Measurements from ENCODE around the gene TMEM95. TPM values are rescaled to one million over a fixed set of nuclear protein-coding genes. Genes with fewer than 3 reads are reported as not detected.

The TMEM95 gene
- total and polyA plus RNA-seq, 4 donors = not detected

DNA sequence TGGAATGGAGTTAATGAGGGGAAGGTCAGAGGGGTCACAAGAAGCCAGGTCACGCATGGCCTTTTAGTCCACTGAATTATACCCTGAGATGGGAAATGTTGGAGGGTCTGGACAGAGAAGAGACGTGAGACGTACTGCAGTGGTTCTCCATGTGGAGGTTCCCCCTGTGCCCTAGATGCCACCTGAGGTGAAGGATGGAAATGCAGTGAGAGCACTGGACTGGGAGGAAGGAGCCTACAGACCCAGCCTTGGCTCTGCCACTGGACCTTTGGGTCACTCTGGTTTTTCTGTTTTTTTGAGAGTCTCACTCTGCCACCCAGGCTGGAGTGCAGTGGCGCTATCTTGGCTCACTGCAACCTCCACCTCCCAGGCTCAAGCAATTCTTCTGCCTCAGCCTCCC, 41.2 kb downstream of the TMEM95 start:
- peaks cover 20% of the 10 kb centered on the region for H3K36me3 ChIP-seq (ENCODE audit: control insufficient read depth, insufficient read depth, low read length)
- 88% methylated on average over 4 of the region's 4 CpGs for WGBS (ENCODE audit: insufficient coverage)
- no peaks in the 10 kb centered on the region for H3K9me3 ChIP-seq (ENCODE audit: control insufficient read depth, insufficient read depth, low read length)
- no peak for DNase-seq (ENCODE audit: low read depth in 4 of 6, low spot score in 6 of 6)
- no peaks in the 10 kb centered on the region for H3K27me3 ChIP-seq (ENCODE audit: control insufficient read depth, insufficient read depth, low read length)
- H3K27ac ChIP-seq (ENCODE audit: low read depth, low read length) = no peak overlapping the region
- no peak overlapping the region for H3K4me3 ChIP-seq (ENCODE audit: low read depth, low read length)
- peaks cover 18% of the 10 kb centered on the region for H3K4me1 ChIP-seq (ENCODE audit: control insufficient read depth, insufficient read depth, low read length)

DNA sequence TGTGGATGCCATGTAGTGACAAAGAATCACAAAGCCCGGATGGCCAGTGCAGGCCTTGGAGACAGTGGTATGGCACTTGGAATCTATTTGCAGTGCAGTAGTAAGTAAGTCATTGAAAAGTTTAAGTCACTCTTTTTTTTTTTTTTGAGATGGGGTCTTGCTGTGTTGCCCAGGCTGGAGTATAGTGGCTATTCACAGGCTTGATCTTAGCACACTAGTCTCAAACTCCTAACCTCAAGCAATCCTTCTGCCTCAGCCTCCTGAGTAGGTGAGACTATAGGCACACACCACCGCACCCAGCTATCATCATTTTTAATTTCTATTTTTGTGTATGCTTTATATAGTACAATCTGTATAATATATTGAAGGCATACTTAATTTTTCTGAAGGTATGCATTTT, 43.7 kb downstream of the TMEM95 start:
- Histone ChIP-seq H3K27me3 (ENCODE audit: control insufficient read depth, insufficient read depth, low read length) (no peaks in the 10 kb centered on the region), H3K9me3 (ENCODE audit: control insufficient read depth, insufficient read depth, low read length) (no peaks in the 10 kb centered on the region), H3K4me1 (ENCODE audit: control insufficient read depth, insufficient read depth, low read length) (peaks cover 22% of the 10 kb centered on the region), H3K36me3 (ENCODE audit: control insufficient read depth, insufficient read depth, low read length) (no peaks in the 10 kb centered on the region), H3K4me3 (ENCODE audit: low read depth, low read length) (no peak overlapping the region), H3K27ac (ENCODE audit: low read depth, low read length) (no peak overlapping the region)
- DNase-seq (ENCODE audit: low read depth in 4 of 6, low spot score in 6 of 6) = no peak
- WGBS (ENCODE audit: insufficient coverage) = 71% methylated on average over 1 of the region's 2 CpGs

DNA sequence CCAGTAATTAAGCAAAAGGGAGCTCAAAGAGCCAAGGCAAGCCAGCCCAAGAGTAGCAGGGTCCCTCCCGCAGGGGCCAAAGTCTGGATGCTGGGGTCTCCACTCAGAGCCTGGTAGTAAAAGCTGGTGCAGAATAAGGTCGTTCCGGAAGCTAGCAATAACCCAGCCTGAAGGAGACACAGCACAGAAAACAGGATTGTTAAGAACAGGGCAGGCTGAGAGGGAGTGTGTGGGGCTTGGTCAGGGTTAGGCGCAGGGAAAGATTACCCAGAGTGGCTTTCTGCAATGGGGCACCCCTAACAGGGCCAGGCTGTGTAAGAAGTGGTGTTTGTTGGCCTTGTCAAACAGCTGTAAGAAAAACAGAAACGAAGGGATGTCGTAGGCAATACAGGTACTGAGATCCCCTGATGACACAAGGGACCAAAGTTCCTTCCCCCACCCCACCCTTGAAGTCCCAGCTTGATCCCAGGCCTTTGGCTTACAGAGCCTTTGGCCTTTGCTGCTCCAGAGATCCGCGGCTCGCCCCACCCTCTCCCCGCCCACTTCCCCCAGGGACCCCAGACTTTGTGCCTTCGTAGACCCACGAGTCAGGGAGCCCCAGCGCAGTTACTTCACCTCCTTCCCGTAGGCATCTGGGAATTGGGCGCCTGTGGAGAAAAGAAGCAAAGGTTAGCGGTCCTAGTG, 48.2 kb downstream of the TMEM95 start:
- peak overlapping the region; percentile 72 for H3K4me3 ChIP-seq (ENCODE audit: low read depth, low read length)
- H3K27ac ChIP-seq (ENCODE audit: low read depth, low read length) = peak overlapping the region; percentile 94
- H3K27me3 ChIP-seq (ENCODE audit: control insufficient read depth, insufficient read depth, low read length) = no peaks in the 10 kb centered on the region
- H3K4me1 ChIP-seq (ENCODE audit: control insufficient read depth, insufficient read depth, low read length) = peaks cover 38% of the 10 kb centered on the region
- peaks cover 8% of the 10 kb centered on the region for H3K36me3 ChIP-seq (ENCODE audit: control insufficient read depth, insufficient read depth, low read length)
- no peaks in the 10 kb centered on the region for H3K9me3 ChIP-seq (ENCODE audit: control insufficient read depth, insufficient read depth, low read length)
- 9% methylated on average over 16 of the region's 16 CpGs for WGBS (ENCODE audit: insufficient coverage)
- DNase-seq (ENCODE audit: low read depth in 4 of 6, low spot score in 6 of 6) = no peak

DNA sequence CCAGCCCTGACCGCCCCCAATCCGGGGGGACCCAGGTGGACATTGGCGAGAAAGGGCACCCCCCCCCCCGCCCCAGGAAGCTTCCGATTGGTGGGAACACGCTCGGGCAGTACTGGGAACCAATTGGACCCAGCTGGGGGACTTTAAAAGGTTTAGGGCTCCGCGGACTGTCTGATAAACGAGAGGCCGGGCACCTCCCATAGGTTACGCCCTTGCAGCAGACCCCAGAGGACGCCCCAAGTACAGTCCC, 48.7 kb downstream of the TMEM95 start:
- H3K36me3 ChIP-seq (ENCODE audit: control insufficient read depth, insufficient read depth, low read length) = peaks cover 11% of the 10 kb centered on the region
- peak overlapping the region; percentile 72 for H3K4me3 ChIP-seq (ENCODE audit: low read depth, low read length)
- WGBS (ENCODE audit: insufficient coverage) = 2% methylated on average over 9 of the region's 13 CpGs
- H3K4me1 ChIP-seq (ENCODE audit: control insufficient read depth, insufficient read depth, low read length) = peaks cover 38% of the 10 kb centered on the region
- H3K27me3 ChIP-seq (ENCODE audit: control insufficient read depth, insufficient read depth, low read length) = no peaks in the 10 kb centered on the region
- no peak for DNase-seq (ENCODE audit: low read depth in 4 of 6, low spot score in 6 of 6)
- H3K27ac ChIP-seq (ENCODE audit: low read depth, low read length) = peak overlapping the region; percentile 94
- no peaks in the 10 kb centered on the region for H3K9me3 ChIP-seq (ENCODE audit: control insufficient read depth, insufficient read depth, low read length)

DNA sequence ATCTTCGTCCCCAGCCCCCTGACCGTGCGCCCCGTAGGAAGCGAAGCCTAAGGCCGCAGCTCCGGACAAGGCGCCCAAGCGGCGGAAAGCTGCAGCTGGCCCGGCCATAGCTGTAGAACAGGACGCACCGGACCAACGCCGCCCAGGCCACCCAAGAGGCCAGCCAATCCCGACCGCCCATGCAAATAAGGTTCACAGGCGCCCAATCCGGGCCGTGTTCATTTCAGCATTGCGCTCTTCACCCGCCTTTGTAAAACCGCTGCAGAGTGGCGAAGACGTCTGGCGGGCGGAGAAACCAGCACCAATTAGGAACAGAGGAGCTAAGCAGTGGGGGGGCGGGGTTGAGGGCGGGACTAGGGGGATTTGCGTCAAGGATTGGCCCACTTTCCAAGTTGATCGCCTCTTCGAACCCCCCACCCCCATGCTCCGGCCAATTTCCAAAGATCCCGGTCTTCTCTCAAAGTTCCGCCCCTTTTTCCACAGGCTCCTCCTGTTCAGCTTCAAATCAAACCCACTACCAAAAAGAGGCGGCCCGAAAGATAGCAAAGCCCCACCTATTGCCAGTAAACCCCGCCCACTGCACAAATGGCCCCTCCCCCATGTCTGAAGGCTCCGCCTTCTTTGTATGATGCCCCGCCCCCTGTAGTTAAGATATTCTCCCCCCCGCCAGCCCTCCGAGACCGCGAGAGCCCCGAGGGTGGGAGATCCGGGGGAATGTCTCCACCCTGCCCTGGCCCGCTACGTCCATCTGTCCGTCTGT, 49.2 kb downstream of the TMEM95 start, which contains the start of gene TMEM256:
Gene TMEM256, minus strand, starts transcription at position 121 of the 760 bp plus-strand sequence. Its CDS starts 13 bp downstream, at position 108.
- Histone ChIP-seq H3K36me3 (ENCODE audit: control insufficient read depth, insufficient read depth, low read length) (peaks cover 16% of the 10 kb centered on the region), H3K9me3 (ENCODE audit: control insufficient read depth, insufficient read depth, low read length) (no peaks in the 10 kb centered on the region), H3K27ac (ENCODE audit: low read depth, low read length) (peak within 1 kb of the TSS; percentile 94), H3K27me3 (ENCODE audit: control insufficient read depth, insufficient read depth, low read length) (no peaks in the 10 kb centered on the region), H3K4me3 (ENCODE audit: low read depth, low read length) (peak within 1 kb of the TSS; percentile 72), H3K4me1 (ENCODE audit: control insufficient read depth, insufficient read depth, low read length) (peaks cover 38% of the 10 kb centered on the region)
- WGBS (ENCODE audit: insufficient coverage) = under 1% methylated on average over 43 of the region's 49 CpGs
- DNase-seq (ENCODE audit: low read depth in 4 of 6, low spot score in 6 of 6) = peak; percentile 94 to 100 (median 99)

DNA sequence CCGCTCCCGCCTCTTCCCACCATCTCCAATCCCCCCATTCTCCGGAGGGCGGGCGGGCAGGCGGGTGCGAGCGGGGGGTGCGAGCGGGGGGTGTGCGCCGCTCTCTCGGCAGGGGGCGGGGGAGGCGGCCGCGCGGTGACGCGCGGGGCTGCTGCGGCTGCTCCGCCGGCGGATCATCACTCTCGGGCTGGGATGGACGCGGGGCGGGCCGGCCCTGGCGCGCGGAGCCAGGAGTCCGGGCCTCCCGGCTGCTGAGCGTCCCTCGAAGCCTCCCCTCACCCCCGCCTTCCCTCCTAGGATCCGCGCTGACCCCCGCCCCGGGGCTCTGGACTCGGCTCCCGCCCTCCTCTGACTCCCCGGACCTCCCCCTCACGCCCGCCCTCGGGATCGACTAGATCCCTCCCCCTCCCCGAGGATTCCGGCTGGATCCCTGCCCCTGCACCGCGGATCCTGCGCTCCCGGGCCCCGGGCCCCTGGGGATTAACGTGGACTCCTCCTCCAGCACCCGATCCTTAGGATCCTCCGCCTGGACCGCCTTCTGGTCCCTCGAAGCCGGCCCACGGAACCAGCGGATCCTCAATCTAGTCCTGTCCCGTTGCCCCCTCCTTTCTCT, 49.9 kb downstream of the TMEM95 start:
- Histone ChIP-seq H3K27ac (ENCODE audit: low read depth, low read length) (peak overlapping the region; percentile 94), H3K4me1 (ENCODE audit: control insufficient read depth, insufficient read depth, low read length) (peaks cover 38% of the 10 kb centered on the region), H3K36me3 (ENCODE audit: control insufficient read depth, insufficient read depth, low read length) (peaks cover 23% of the 10 kb centered on the region), H3K4me3 (ENCODE audit: low read depth, low read length) (peak overlapping the region; percentile 72), H3K9me3 (ENCODE audit: control insufficient read depth, insufficient read depth, low read length) (no peaks in the 10 kb centered on the region), H3K27me3 (ENCODE audit: control insufficient read depth, insufficient read depth, low read length) (no peaks in the 10 kb centered on the region)
- 0% methylated on average over 58 of the region's 65 CpGs for WGBS (ENCODE audit: insufficient coverage)
- no peak for DNase-seq (ENCODE audit: low read depth in 4 of 6, low spot score in 6 of 6)

DNA sequence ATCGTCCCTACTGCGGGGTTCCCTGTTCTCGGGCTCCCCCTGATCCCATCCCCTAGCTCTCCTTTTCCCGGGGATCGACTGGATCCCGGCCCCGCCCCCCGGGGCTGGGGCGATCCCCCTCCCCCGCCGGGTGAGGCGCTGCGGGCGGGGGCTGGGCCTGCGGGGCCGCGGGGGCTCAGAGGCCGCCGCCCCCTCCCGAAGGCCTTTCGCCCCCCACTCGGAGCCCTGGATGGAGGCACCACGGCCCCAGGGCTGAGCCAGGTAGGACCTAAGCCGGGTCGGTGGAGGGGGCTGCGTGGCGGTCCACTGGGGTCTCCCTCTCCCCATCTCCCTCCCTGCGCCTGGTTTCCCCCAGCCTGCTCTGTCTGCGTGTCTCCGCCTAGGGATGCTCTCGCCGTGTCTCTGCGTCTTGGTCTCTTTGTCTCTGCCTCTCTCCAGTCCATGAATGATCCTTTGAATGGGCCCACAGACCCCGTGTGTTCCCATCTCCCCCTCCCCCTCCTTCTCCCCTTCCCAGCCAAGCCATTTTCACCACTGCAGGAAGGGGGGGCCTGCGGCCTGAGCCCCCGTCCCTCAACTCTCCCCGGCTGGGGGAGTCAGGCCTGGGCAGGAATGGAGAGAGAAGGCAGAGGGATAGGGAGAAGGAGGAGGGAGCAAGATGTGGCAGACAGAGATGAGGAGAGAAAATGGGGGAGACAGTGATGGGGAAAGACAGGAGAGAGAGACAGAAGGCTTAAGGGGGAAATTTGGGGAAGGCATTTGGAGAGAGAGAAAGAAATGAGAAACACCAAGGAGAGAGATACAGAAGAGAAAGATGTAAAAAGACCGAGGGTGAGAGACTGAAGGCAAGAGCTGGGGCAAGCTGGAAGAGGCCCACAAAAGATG, 50.6 kb downstream of the TMEM95 start:
- H3K9me3 ChIP-seq (ENCODE audit: control insufficient read depth, insufficient read depth, low read length) = no peaks in the 10 kb centered on the region
- H3K27ac ChIP-seq (ENCODE audit: low read depth, low read length) = peak overlapping the region; percentile 94
- H3K4me1 ChIP-seq (ENCODE audit: control insufficient read depth, insufficient read depth, low read length) = peaks cover 38% of the 10 kb centered on the region
- H3K4me3 ChIP-seq (ENCODE audit: low read depth, low read length) = peak overlapping the region; percentile 72
- peak in 3 of 6 donors; percentile 53 to 87 (median 85) for DNase-seq (ENCODE audit: low read depth in 4 of 6, low spot score in 6 of 6)
- H3K27me3 ChIP-seq (ENCODE audit: control insufficient read depth, insufficient read depth, low read length) = no peaks in the 10 kb centered on the region
- WGBS (ENCODE audit: insufficient coverage) = 2% methylated on average over 20 of the region's 38 CpGs
- H3K36me3 ChIP-seq (ENCODE audit: control insufficient read depth, insufficient read depth, low read length) = peaks cover 30% of the 10 kb centered on the region

DNA sequence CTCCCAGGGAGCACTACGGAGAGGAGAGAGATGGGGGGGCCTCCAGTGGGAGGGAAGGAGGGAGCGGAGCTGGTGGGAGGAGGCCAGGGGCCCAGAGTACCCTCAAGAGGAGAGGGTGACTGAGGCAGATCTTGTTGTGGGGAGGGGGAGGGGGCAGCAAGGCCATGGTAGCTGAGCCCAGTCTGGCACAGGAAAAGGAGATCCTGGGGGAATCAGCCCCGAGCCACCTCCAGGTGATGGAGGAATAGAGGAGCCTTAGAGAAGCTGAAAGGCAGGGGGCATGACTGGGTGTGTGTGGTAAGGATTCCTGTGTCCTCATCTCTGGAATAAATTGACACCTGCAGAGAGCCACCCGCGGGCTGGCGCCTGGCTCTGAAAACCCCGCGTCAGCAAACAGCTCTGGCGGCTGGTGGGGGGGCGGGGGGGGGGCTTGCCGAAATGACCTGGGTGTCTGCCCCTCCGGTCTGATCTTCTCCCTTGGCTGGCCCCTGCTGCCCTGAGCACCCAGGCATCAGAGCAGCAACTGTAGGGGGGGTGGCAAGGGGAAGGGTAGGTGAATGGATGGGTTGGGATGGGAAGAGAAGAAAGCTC, 51.4 kb downstream of the TMEM95 start:
- 5% methylated on average over 3 of the region's 12 CpGs for WGBS (ENCODE audit: insufficient coverage)
- Histone ChIP-seq H3K4me3 (ENCODE audit: low read depth, low read length) (peak overlapping the region; percentile 72), H3K27ac (ENCODE audit: low read depth, low read length) (peak overlapping the region; percentile 94), H3K27me3 (ENCODE audit: control insufficient read depth, insufficient read depth, low read length) (no peaks in the 10 kb centered on the region), H3K9me3 (ENCODE audit: control insufficient read depth, insufficient read depth, low read length) (no peaks in the 10 kb centered on the region), H3K36me3 (ENCODE audit: control insufficient read depth, insufficient read depth, low read length) (peaks cover 38% of the 10 kb centered on the region), H3K4me1 (ENCODE audit: control insufficient read depth, insufficient read depth, low read length) (peaks cover 38% of the 10 kb centered on the region)
- peak in 1 of 6 donors; percentile 28 for DNase-seq (ENCODE audit: low read depth in 4 of 6, low spot score in 6 of 6)

Measured in spinal cord (tissue), 10 donors.